Measurements from ENCODE around the gene NFS1.

NFS1 gene

DNA sequence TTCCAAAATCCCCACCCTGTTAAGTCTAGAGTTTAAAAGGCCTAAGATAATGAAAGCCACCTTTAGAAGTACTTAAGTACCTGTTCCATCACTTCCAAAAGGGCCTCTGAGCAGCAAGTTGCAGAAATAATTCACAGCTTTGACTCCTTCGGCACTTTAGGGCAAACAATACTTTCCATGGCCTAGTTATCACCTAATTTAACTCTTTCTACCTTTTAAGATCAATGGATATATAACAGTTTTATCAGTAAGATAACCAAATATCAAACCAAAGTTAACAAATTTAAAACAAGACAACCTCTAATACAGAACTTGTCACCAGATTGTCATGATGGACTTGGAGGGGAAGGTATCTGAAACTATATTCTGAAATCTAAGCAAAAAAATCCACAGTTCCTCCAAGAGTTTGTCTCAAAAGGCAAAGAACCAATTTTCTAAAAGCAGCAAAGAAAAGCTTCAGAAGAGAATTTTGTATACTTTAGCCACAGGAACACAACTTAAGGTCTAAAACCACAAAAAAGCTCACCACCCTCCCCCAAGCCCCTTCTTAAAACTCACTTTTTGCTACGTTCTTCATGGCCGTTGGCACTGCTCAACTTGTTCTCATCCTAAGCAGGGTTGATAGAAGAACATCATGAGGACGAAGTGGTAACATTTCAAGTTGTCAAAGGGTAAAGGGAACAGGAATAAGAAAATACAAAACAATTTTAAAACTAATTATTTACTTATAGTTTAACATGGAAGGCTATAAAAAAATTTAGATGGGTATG lies 39.4 kb upstream of the NFS1 start:
- no peak for TF ChIP-seq ZFX (IDR thresholded peaks at IDR 0.05; ENCODE audit: borderline replicate concordance)
- TF ChIP-seq, protein P1, sequence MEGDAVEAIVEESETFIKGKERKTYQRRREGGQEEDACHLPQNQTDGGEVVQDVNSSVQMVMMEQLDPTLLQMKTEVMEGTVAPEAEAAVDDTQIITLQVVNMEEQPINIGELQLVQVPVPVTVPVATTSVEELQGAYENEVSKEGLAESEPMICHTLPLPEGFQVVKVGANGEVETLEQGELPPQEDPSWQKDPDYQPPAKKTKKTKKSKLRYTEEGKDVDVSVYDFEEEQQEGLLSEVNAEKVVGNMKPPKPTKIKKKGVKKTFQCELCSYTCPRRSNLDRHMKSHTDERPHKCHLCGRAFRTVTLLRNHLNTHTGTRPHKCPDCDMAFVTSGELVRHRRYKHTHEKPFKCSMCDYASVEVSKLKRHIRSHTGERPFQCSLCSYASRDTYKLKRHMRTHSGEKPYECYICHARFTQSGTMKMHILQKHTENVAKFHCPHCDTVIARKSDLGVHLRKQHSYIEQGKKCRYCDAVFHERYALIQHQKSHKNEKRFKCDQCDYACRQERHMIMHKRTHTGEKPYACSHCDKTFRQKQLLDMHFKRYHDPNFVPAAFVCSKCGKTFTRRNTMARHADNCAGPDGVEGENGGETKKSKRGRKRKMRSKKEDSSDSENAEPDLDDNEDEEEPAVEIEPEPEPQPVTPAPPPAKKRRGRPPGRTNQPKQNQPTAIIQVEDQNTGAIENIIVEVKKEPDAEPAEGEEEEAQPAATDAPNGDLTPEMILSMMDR (IDR thresholded peaks at IDR 0.05): no peak
- H3K27ac ChIP-seq: no peak overlapping the region

DNA sequence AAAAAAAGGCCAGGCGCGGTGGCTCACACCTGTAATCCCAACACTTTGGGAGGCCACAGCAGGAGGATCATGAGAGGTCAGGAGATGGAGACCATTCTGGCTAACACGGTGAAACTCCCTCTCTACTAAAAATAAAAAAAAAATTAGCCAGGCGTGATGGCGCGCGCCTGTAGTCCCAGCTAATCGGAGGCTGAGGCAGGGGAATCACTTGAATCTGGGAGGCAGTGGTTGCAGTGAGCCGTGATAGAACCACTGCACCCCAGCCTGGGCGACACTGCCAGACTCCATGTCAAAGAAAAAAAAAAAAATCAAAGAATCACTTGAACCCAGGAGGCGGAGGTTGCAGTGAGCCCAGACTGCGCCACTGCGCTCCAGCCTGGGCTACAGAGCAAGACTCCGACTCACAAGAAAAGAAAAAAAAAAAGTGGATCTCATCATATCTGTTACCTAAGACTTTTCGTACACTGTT lies 38.7 kb upstream of the NFS1 start:
- TF ChIP-seq, protein P1 (IDR thresholded peaks at IDR 0.05): no peak
- TF ChIP-seq ZFX (IDR thresholded peaks at IDR 0.05; ENCODE audit: borderline replicate concordance): no peak
- H3K27ac ChIP-seq: no peak overlapping the region

DNA sequence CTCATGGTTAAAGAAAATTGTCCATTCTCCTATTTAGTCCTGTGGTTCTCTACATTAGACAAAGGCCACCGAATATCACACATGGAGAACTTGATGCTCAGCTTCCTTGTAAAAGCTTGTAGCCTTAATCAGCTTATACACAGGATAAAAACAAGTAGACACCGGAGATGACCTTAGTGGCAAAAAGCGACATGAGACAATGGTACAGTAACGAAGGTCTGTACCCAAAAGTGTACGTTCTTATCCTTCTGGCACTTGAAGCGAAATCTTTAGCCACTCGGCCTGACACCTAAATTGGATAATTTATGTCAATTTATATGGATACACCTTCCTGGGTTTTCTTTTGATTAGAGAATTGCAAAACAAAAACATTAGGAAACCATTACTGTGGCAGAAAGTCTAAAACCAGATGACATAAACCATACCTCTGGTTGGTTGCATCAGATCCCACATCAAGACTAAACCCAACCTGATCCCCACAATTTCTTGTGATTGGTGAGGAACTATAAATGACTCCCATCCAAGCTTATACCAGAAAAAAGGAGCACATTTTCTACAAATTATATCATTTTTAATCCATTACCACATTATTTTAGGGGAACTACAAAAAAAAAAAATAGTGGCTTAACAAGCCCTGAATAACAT lies 36.8 kb upstream of the NFS1 start:
- H3K27ac ChIP-seq: no peak overlapping the region

DNA sequence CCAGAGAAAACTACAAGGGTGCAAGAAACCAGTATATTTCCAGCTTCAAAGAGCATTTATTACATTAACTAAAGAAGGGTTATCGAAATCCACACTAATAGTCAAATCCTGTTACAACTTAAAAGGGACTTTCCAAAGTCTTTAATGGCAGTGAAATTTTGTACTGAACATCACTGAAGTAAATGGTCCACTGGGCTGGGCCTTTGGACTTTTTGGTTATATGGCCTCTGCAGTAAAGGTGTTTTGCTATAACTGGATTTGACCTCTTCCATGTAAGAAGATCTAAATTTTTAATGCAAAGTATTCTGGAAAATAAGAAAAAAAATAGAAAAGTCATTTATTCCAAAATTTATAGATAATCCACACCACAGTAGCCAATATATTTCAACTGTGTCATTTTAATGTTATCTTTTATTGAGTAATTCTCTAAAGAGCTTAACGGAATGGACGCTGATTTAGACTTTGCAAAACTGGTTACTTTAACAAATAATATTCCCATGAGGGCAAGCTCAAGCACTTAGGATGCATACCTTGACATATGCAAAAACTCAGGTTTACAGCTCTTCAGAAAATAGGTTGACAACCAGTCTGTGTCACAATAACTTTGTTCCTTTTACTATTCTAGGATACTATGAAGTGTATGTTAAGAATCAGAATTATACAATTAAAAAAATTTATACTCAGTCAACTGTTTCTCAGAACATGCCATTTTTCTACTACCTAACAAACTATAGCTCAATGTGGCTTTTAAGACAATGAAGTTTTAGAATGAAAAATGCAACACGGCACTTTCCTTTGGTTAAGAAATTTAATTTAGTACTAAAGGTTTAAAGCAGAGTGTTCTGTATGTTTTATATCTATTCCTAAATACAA lies 35.9 kb upstream of the NFS1 start:
- H3K27ac ChIP-seq: no peak overlapping the region
- TF ChIP-seq, protein P1 (IDR thresholded peaks at IDR 0.05): no peak
- TF ChIP-seq ZFX (IDR thresholded peaks at IDR 0.05; ENCODE audit: borderline replicate concordance): no peak

More for the DNA sequence above, 36.8 kb upstream of the NFS1 start:
- TF ChIP-seq, protein P1 (IDR thresholded peaks at IDR 0.05): no peak
- TF ChIP-seq ZFX (IDR thresholded peaks at IDR 0.05; ENCODE audit: borderline replicate concordance): no peak

DNA sequence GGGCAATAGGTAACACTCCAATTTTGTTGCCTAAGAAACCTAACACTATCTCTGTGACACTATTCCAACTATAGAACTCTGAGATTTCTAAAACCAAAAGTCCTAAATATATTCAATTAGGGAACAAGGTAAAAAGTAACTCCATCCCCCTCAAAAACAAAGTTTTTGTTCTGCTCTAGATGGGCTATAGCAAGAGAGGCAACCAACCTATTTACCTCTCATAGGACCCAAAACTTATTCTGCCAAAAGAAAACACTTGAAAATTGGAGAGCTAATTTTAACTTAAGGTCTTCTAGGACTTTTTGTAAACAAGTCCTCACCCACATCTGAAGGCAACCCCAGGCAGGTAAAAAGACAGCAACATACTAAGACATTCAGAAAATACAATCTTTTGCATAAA lies 35.2 kb upstream of the NFS1 start:
- no peak for TF ChIP-seq ZFX (IDR thresholded peaks at IDR 0.05; ENCODE audit: borderline replicate concordance)
- TF ChIP-seq, protein P1 (IDR thresholded peaks at IDR 0.05): no peak
- no peak overlapping the region for H3K27ac ChIP-seq

DNA sequence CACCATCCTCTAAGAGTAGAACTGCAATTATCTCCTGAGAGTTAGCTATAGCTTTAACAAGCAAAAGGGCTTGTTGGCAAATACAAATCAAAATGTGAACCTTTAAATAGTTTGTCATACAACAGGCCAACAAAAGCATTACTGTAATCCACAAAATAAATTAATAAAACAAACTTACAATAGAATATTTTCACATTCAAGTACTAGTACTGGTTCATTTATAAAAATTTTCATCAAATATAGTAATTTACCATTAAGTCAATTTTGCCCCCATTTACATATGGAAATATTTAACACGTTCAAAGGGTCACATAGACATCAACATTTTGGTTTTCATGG lies 33.5 kb upstream of the NFS1 start:
- TF ChIP-seq, protein P1 (IDR thresholded peaks at IDR 0.05): no peak
- no peak for TF ChIP-seq ZFX (IDR thresholded peaks at IDR 0.05; ENCODE audit: borderline replicate concordance)
- H3K27ac ChIP-seq: no peak overlapping the region

Measured in 22Rv1 (cell line).